WTC11 (cell line): ENCODE data around the gene PRDX2. TPM values are rescaled to one million over a fixed set of nuclear protein-coding genes. Genes with fewer than 3 reads are reported as not detected.

Experiments used
- FOXK1 ChIP-seq: sonication (generic); formaldehyde crosslinking; IDR thresholded peaks from 2 replicates; pipeline ENCODE4 v1.8.0; 2022; ENCODE audit warnings: mild to moderate bottlenecking, moderate library complexity, missing genetic modification reagents
- GABPB1 ChIP-seq: sonication (generic); formaldehyde crosslinking; IDR thresholded peaks from 2 replicates; pipeline ENCODE4 v1.8.1; 2023; ENCODE audit warnings: mild to moderate bottlenecking, missing genetic modification reagents
- IRF2 ChIP-seq: sonication (generic); formaldehyde crosslinking; IDR thresholded peaks from 2 replicates; pipeline ENCODE4 v1.8.0; 2022; ENCODE audit warnings: low read depth, missing genetic modification reagents, borderline replicate concordance
- JUN ChIP-seq: sonication (generic); formaldehyde crosslinking; IDR thresholded peaks from 2 replicates; pipeline ENCODE4 v1.8.0; 2023; ENCODE audit warnings: mild to moderate bottlenecking, missing genetic modification reagents
- MYBL2 ChIP-seq: sonication (generic); formaldehyde crosslinking; IDR thresholded peaks from 2 replicates; pipeline ENCODE4 v1.8.1; 2023; ENCODE audit warnings: mild to moderate bottlenecking, moderate library complexity, missing genetic modification reagents
- RORB ChIP-seq: fragments of 250-450 bp; sonication (Bioruptor Pico); IDR thresholded peaks from 2 replicates; pipeline ENCODE4 v1.9.0; 2021; ENCODE audit warnings: mild to moderate bottlenecking
- SP1 ChIP-seq: sonication (generic); formaldehyde crosslinking; conservative IDR thresholded peaks from 2 replicates; pipeline ENCODE4 v1.8.1; 2022; ENCODE audit warnings: missing genetic modification reagents
- total RNA-seq: library from RNA; stranded (reverse); gene quantifications from 3 replicates; pipeline ENCODE4 v1.2.3, GENCODE V29; 2021
- TF ChIP-seq, protein P1 (sequence below): sonication (generic); formaldehyde crosslinking; IDR thresholded peaks from 2 replicates; pipeline ENCODE4 v1.8.1; 2022; ENCODE audit warnings: missing genetic modification reagents, borderline replicate concordance
- TF ChIP-seq, protein P2 (sequence below): sonication (generic); formaldehyde crosslinking; IDR thresholded peaks from 2 replicates; pipeline ENCODE4 v1.8.1; 2023; ENCODE audit warnings: mild to moderate bottlenecking, missing genetic modification reagents
- TF ChIP-seq, protein P3 (sequence below): sonication (generic); formaldehyde crosslinking; IDR thresholded peaks from 2 replicates; pipeline ENCODE4 v1.8.0; 2023; ENCODE audit warnings: mild to moderate bottlenecking, missing genetic modification reagents
- TF ChIP-seq, protein P4 (sequence below): sonication (generic); formaldehyde crosslinking; IDR thresholded peaks from 2 replicates; pipeline ENCODE4 v1.8.0; 2022; ENCODE audit warnings: mild to moderate bottlenecking, missing genetic modification reagents
- TF ChIP-seq, protein P5 (sequence below): sonication (generic); formaldehyde crosslinking; IDR thresholded peaks from 2 replicates; pipeline ENCODE4 v1.8.1; 2023; ENCODE audit warnings: mild to moderate bottlenecking, moderate library complexity, missing genetic modification reagents
- TF ChIP-seq, protein P6 (sequence below): fragments of 250-450 bp; sonication (Bioruptor Pico); IDR thresholded peaks from 2 replicates; pipeline ENCODE4 v1.9.0; 2021; ENCODE audit warnings: mild to moderate bottlenecking
- TF ChIP-seq, protein P7 (sequence below): sonication (generic); formaldehyde crosslinking; IDR thresholded peaks from 2 replicates; pipeline ENCODE4 v1.8.1; 2023; ENCODE audit warnings: mild to moderate bottlenecking, missing genetic modification reagents
- TF ChIP-seq, protein P8 (sequence below): sonication (generic); formaldehyde crosslinking; IDR thresholded peaks from 2 replicates; pipeline ENCODE4 v1.8.0; 2022; ENCODE audit warnings: mild to moderate bottlenecking, missing genetic modification reagents
- TF ChIP-seq, protein P9 (sequence below): sonication (generic); formaldehyde crosslinking; IDR thresholded peaks from 2 replicates; pipeline ENCODE4 v1.8.1; 2022; ENCODE audit warnings: mild to moderate bottlenecking, missing genetic modification reagents, moderate library complexity, borderline replicate concordance
- TF ChIP-seq, protein P10 (sequence below): sonication (generic); formaldehyde crosslinking; conservative IDR thresholded peaks from 2 replicates; pipeline ENCODE4 v1.8.1; 2023; ENCODE audit warnings: mild to moderate bottlenecking, low read depth, missing genetic modification reagents, moderate library complexity

Gene PRDX2
- total RNA-seq, 1 experiment from 2014 or later: 378 TPM

DNA sequence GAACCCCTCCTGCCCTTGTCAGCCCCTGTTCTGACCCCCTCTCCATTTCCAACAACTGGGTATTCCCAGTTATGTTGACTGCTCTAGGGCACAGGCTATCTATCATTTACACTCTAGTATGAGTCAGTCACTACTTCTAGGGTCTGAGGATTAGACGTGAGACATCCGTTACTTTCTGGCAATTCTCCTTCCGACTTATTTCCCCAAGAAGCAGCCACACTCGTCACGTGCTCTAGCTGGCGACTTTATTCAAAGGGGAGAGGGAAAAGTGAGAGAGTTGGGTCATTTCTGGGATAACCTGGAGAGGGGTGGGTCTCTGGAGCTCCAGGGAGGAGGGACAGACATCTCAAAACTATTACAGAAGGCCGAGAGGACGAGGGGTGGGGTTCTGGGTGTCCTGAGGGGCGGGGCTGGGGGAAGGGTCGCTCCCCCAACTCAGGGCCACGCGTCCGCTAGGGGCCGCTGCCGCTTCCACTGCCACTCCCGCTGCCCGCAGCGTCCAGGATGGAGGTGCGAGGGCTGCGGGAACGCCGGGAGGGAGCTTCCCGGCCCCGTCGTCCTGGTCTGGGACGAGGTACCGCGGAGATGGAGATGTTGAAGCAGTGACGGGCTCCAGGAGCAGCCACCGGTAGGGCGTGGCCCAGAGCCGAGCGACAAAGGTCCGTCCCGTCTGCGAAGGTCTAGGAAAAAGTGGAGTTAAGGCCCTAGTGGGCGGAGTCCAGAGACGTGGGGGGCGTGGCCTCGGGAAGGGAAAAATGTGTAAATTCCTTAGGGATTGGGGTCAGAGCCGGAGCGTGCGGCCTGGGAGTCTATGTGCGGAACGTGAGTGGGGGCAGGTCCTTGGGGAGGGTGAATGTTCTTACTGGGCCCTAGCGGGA is 23.9 kb upstream of the PRDX2 start (continued):
- TF ChIP-seq, protein P1, sequence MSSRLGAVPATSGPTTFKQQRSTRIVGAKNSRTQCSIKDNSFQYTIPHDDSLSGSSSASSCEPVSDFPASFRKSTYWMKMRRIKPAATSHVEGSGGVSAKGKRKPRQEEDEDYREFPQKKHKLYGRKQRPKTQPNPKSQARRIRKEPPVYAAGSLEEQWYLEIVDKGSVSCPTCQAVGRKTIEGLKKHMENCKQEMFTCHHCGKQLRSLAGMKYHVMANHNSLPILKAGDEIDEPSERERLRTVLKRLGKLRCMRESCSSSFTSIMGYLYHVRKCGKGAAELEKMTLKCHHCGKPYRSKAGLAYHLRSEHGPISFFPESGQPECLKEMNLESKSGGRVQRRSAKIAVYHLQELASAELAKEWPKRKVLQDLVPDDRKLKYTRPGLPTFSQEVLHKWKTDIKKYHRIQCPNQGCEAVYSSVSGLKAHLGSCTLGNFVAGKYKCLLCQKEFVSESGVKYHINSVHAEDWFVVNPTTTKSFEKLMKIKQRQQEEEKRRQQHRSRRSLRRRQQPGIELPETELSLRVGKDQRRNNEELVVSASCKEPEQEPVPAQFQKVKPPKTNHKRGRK (CRISPR knock-in tag): no peak
- TF ChIP-seq SP1 (CRISPR knock-in tag): peak; percentile 88
- TF ChIP-seq, protein P2, sequence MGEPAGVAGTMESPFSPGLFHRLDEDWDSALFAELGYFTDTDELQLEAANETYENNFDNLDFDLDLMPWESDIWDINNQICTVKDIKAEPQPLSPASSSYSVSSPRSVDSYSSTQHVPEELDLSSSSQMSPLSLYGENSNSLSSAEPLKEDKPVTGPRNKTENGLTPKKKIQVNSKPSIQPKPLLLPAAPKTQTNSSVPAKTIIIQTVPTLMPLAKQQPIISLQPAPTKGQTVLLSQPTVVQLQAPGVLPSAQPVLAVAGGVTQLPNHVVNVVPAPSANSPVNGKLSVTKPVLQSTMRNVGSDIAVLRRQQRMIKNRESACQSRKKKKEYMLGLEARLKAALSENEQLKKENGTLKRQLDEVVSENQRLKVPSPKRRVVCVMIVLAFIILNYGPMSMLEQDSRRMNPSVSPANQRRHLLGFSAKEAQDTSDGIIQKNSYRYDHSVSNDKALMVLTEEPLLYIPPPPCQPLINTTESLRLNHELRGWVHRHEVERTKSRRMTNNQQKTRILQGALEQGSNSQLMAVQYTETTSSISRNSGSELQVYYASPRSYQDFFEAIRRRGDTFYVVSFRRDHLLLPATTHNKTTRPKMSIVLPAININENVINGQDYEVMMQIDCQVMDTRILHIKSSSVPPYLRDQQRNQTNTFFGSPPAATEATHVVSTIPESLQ (CRISPR knock-in tag): no peak
- 0 out of 2 replicates have a peak, but pooled peaks have one; percentile 52 for TF ChIP-seq MYBL2 (CRISPR knock-in tag)
- TF ChIP-seq FOXK1: no peak
- no peak for TF ChIP-seq RORB (CRISPR knock-in tag)
- TF ChIP-seq, protein P3, sequence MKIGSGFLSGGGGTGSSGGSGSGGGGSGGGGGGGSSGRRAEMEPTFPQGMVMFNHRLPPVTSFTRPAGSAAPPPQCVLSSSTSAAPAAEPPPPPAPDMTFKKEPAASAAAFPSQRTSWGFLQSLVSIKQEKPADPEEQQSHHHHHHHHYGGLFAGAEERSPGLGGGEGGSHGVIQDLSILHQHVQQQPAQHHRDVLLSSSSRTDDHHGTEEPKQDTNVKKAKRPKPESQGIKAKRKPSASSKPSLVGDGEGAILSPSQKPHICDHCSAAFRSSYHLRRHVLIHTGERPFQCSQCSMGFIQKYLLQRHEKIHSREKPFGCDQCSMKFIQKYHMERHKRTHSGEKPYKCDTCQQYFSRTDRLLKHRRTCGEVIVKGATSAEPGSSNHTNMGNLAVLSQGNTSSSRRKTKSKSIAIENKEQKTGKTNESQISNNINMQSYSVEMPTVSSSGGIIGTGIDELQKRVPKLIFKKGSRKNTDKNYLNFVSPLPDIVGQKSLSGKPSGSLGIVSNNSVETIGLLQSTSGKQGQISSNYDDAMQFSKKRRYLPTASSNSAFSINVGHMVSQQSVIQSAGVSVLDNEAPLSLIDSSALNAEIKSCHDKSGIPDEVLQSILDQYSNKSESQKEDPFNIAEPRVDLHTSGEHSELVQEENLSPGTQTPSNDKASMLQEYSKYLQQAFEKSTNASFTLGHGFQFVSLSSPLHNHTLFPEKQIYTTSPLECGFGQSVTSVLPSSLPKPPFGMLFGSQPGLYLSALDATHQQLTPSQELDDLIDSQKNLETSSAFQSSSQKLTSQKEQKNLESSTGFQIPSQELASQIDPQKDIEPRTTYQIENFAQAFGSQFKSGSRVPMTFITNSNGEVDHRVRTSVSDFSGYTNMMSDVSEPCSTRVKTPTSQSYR (CRISPR knock-in tag): no peak
- no peak for TF ChIP-seq IRF2 (CRISPR knock-in tag)
- TF ChIP-seq JUN (CRISPR knock-in tag): no peak
- no peak for TF ChIP-seq GABPB1 (CRISPR knock-in tag)
- TF ChIP-seq, protein P4, sequence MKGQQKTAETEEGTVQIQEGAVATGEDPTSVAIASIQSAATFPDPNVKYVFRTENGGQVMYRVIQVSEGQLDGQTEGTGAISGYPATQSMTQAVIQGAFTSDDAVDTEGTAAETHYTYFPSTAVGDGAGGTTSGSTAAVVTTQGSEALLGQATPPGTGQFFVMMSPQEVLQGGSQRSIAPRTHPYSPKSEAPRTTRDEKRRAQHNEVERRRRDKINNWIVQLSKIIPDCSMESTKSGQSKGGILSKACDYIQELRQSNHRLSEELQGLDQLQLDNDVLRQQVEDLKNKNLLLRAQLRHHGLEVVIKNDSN (CRISPR knock-in tag): peak; percentile 33; the same call in 1 of the 2 replicates
- TF ChIP-seq, protein P5, sequence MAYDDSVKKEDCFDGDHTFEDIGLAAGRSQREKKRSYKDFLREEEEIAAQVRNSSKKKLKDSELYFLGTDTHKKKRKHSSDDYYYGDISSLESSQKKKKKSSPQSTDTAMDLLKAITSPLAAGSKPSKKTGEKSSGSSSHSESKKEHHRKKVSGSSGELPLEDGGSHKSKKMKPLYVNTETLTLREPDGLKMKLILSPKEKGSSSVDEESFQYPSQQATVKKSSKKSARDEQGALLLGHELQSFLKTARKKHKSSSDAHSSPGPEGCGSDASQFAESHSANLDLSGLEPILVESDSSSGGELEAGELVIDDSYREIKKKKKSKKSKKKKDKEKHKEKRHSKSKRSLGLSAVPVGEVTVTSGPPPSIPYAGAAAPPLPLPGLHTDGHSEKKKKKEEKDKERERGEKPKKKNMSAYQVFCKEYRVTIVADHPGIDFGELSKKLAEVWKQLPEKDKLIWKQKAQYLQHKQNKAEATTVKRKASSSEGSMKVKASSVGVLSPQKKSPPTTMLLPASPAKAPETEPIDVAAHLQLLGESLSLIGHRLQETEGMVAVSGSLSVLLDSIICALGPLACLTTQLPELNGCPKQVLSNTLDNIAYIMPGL (CRISPR knock-in tag): peak; percentile 85; the same call in 1 of the 2 replicates
- TF ChIP-seq, protein P6, sequence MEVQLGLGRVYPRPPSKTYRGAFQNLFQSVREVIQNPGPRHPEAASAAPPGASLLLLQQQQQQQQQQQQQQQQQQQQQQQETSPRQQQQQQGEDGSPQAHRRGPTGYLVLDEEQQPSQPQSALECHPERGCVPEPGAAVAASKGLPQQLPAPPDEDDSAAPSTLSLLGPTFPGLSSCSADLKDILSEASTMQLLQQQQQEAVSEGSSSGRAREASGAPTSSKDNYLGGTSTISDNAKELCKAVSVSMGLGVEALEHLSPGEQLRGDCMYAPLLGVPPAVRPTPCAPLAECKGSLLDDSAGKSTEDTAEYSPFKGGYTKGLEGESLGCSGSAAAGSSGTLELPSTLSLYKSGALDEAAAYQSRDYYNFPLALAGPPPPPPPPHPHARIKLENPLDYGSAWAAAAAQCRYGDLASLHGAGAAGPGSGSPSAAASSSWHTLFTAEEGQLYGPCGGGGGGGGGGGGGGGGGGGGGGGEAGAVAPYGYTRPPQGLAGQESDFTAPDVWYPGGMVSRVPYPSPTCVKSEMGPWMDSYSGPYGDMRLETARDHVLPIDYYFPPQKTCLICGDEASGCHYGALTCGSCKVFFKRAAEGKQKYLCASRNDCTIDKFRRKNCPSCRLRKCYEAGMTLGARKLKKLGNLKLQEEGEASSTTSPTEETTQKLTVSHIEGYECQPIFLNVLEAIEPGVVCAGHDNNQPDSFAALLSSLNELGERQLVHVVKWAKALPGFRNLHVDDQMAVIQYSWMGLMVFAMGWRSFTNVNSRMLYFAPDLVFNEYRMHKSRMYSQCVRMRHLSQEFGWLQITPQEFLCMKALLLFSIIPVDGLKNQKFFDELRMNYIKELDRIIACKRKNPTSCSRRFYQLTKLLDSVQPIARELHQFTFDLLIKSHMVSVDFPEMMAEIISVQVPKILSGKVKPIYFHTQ: no peak
- TF ChIP-seq, protein P7, sequence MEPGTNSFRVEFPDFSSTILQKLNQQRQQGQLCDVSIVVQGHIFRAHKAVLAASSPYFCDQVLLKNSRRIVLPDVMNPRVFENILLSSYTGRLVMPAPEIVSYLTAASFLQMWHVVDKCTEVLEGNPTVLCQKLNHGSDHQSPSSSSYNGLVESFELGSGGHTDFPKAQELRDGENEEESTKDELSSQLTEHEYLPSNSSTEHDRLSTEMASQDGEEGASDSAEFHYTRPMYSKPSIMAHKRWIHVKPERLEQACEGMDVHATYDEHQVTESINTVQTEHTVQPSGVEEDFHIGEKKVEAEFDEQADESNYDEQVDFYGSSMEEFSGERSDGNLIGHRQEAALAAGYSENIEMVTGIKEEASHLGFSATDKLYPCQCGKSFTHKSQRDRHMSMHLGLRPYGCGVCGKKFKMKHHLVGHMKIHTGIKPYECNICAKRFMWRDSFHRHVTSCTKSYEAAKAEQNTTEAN (CRISPR knock-in tag): no peak
- TF ChIP-seq, protein P8, sequence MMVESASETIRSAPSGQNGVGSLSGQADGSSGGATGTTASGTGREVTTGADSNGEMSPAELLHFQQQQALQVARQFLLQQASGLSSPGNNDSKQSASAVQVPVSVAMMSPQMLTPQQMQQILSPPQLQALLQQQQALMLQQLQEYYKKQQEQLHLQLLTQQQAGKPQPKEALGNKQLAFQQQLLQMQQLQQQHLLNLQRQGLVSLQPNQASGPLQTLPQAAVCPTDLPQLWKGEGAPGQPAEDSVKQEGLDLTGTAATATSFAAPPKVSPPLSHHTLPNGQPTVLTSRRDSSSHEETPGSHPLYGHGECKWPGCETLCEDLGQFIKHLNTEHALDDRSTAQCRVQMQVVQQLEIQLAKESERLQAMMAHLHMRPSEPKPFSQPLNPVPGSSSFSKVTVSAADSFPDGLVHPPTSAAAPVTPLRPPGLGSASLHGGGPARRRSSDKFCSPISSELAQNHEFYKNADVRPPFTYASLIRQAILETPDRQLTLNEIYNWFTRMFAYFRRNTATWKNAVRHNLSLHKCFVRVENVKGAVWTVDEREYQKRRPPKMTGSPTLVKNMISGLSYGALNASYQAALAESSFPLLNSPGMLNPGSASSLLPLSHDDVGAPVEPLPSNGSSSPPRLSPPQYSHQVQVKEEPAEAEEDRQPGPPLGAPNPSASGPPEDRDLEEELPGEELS (CRISPR knock-in tag): peak; percentile 55; the same call in 1 of the 2 replicates
- TF ChIP-seq, protein P9, sequence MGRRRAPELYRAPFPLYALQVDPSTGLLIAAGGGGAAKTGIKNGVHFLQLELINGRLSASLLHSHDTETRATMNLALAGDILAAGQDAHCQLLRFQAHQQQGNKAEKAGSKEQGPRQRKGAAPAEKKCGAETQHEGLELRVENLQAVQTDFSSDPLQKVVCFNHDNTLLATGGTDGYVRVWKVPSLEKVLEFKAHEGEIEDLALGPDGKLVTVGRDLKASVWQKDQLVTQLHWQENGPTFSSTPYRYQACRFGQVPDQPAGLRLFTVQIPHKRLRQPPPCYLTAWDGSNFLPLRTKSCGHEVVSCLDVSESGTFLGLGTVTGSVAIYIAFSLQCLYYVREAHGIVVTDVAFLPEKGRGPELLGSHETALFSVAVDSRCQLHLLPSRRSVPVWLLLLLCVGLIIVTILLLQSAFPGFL: no peak
- TF ChIP-seq, protein P10, sequence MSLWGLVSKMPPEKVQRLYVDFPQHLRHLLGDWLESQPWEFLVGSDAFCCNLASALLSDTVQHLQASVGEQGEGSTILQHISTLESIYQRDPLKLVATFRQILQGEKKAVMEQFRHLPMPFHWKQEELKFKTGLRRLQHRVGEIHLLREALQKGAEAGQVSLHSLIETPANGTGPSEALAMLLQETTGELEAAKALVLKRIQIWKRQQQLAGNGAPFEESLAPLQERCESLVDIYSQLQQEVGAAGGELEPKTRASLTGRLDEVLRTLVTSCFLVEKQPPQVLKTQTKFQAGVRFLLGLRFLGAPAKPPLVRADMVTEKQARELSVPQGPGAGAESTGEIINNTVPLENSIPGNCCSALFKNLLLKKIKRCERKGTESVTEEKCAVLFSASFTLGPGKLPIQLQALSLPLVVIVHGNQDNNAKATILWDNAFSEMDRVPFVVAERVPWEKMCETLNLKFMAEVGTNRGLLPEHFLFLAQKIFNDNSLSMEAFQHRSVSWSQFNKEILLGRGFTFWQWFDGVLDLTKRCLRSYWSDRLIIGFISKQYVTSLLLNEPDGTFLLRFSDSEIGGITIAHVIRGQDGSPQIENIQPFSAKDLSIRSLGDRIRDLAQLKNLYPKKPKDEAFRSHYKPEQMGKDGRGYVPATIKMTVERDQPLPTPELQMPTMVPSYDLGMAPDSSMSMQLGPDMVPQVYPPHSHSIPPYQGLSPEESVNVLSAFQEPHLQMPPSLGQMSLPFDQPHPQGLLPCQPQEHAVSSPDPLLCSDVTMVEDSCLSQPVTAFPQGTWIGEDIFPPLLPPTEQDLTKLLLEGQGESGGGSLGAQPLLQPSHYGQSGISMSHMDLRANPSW (CRISPR knock-in tag): no peak
